Endothelial cell of umbilical vein (primary cell): ENCODE results near the gene HTT. TPM values are rescaled to one million over a fixed set of nuclear protein-coding genes. Genes with fewer than 3 reads are reported as not detected.

Experiments used
- BruUV-seq: library from RNA; stranded (reverse); fragments of 400-500 nt; replicated peaks from 2 replicates; lab custom pipeline; 2021; lab: Mats Ljungman, UMichigan
- CTCF ChIA-PET: fragments of 300-600, 350-600 bp; sonication (Branson Sonifier 250); formaldehyde crosslinking; loops from one replicate; lab custom pipeline; 2021; ENCODE audit warnings: antibody characterized with exemption, inconsistent platforms; lab: Charles Lee
- POLR2A ChIA-PET: fragments of 300-600, 350-600 bp; sonication (Branson Sonifier 250); formaldehyde crosslinking; loops from one replicate; lab custom pipeline; 2021; ENCODE audit warnings: antibody characterized with exemption, inconsistent platforms; lab: Charles Lee
- DNase-seq: peaks from one replicate; pipeline ENCODE4 v3.0.0-alpha.2; 2011; ENCODE audit warnings: low read depth, low spot score
- FAIRE-seq: peaks from 2 replicates; lab custom pipeline; 2011; peaks lifted over from hg19 to GRCh38; lab: Jason Lieb, UNC
- H2AFZ ChIP-seq: 2 replicates; pipeline ENCODE4 v1.6.0; 2012; ENCODE audit warnings: low read depth, low read length, control low read depth, inconsistent platforms
- H3K27ac ChIP-seq: 2 replicates; pipeline ENCODE4 v1.5.1; 2011; ENCODE audit warnings: low read depth, mild to moderate bottlenecking, control low read depth, low read length, moderate library complexity; ENCODE audit not compliant: insufficient read depth
- H3K27me3 ChIP-seq, 2 experiments: 2 replicates each; pipeline versions ENCODE4 v1.6.0 to v1.6.1; 2011; ENCODE audit warnings: low read length in 2 of 2, mixed read lengths in 1 of 2; ENCODE audit not compliant: control insufficient read depth in 2 of 2, insufficient read depth in 2 of 2
- H3K36me3 ChIP-seq, 2 experiments: 2 replicates in 1 of 2; 3 replicates in 1 of 2; pipeline ENCODE4 v1.5.1; 2011; ENCODE audit warnings: low read length in 2 of 2, mild to moderate bottlenecking in 1 of 2, moderate library complexity in 1 of 2; ENCODE audit not compliant: control insufficient read depth in 2 of 2, insufficient read depth in 2 of 2; ENCODE audit errors: extremely low read depth in 1 of 2
- H3K4me1 ChIP-seq: 3 replicates; pipeline ENCODE4 v1.5.1; 2011; ENCODE audit warnings: mild to moderate bottlenecking, low read length; ENCODE audit not compliant: control insufficient read depth, insufficient read depth; ENCODE audit errors: extremely low read depth
- H3K4me2 ChIP-seq: 2 replicates; pipeline ENCODE4 v1.6.1; 2011; ENCODE audit warnings: low read length, control low read depth, mixed read lengths; ENCODE audit not compliant: insufficient read depth
- H3K4me3 ChIP-seq, 3 experiments: fragments of 200-600 bp in 1 of 3; sonication (generic), shearing (Covaris generic) in 1 of 3; replicated peaks in 1 of 3; 2 replicates each; pipeline ENCODE4 v1.5.1; 2011 to 2016; ENCODE audit warnings: control low read depth in 3 of 3, low read length in 3 of 3, mild to moderate bottlenecking in 2 of 3, inconsistent platforms in 1 of 3, low read depth in 1 of 3, moderate library complexity in 1 of 3; ENCODE audit not compliant: insufficient read depth in 1 of 3
- H3K79me2 ChIP-seq: 2 replicates; pipeline ENCODE4 v1.6.0; 2012; ENCODE audit warnings: low read length, inconsistent platforms; ENCODE audit not compliant: control insufficient read depth, insufficient read depth
- H3K9ac ChIP-seq: replicated peaks from 2 replicates; pipeline ENCODE3; 2011; ENCODE audit warnings: low read length, control low read depth; ENCODE audit not compliant: insufficient read depth; ENCODE audit errors: extremely low read depth
- H3K9me1 ChIP-seq: replicated peaks from 3 replicates; pipeline ENCODE4 v1.6.0; 2011; ENCODE audit warnings: mild to moderate bottlenecking, low read length; ENCODE audit not compliant: control insufficient read depth, insufficient read depth; ENCODE audit errors: extremely low read depth
- H3K9me3 ChIP-seq: replicated peaks from 2 replicates; pipeline ENCODE4 v1.5.1; 2012; ENCODE audit warnings: low read length, inconsistent platforms; ENCODE audit not compliant: control insufficient read depth, insufficient read depth
- H4K20me1 ChIP-seq: replicated peaks from 2 replicates; pipeline ENCODE3; 2011; ENCODE audit warnings: mild to moderate bottlenecking, low read length; ENCODE audit not compliant: control insufficient read depth, insufficient read depth; ENCODE audit errors: extremely low read depth
- EZH2 ChIP-seq: IDR thresholded peaks from 2 replicates; pipeline ENCODE4 v1.6.1; 2012; ENCODE audit warnings: borderline replicate concordance, low read depth, mild to moderate bottlenecking, moderate library complexity, low read length, inconsistent platforms; ENCODE audit not compliant: severe bottlenecking
- FOS ChIP-seq: IDR thresholded peaks from 2 replicates; pipeline ENCODE4 v1.6.1; 2011; ENCODE audit warnings: mild to moderate bottlenecking, low read length, moderate library complexity, borderline replicate concordance; ENCODE audit not compliant: insufficient read depth
- GATA2 ChIP-seq: IDR thresholded peaks from 2 replicates; pipeline ENCODE4 v1.7.0; 2011; ENCODE audit warnings: low read depth, mild to moderate bottlenecking, moderate library complexity, mixed read lengths, low read length; ENCODE audit not compliant: insufficient read length, insufficient read depth
- JUN ChIP-seq: IDR thresholded peaks from 2 replicates; pipeline ENCODE4 v1.6.1; 2011; ENCODE audit warnings: borderline replicate concordance, low read depth; ENCODE audit not compliant: insufficient read length, insufficient read depth
- MYC ChIP-seq: IDR thresholded peaks from one replicate; pipeline ENCODE4 v1.6.1; 2011; ENCODE audit warnings: mild to moderate bottlenecking, low read depth, low read length
- POLR2A ChIP-seq: IDR thresholded peaks from 2 replicates; pipeline ENCODE4 v1.6.1; 2012; ENCODE audit warnings: low read depth, mild to moderate bottlenecking, control low read depth, low read length
- POLR2AphosphoS5 ChIP-seq: IDR thresholded peaks from 2 replicates; pipeline ENCODE4 v1.6.1; 2012; ENCODE audit warnings: low read depth, mild to moderate bottlenecking, control low read depth, low read length, moderate library complexity; ENCODE audit not compliant: insufficient read depth
- dilution Hi-C: fragments of 300-500 bp; cut with MboI; formaldehyde crosslinking; loops from one replicate; pipeline ENCODE4 v1.15.0; 2019; ENCODE audit warnings: low sequenced_read_pairs; ENCODE audit not compliant: extremely low pct_ligation_motif_present
- intact Hi-C: fragments of 100-400 bp; cut with micrococcal nuclease; formaldehyde crosslinking; loops from one replicate; pipeline ENCODE4 v1.10.0; 2022
- polyA plus RNA-seq, 4 experiments: library from polyadenylated mRNA; depleted of rRNA in 3 of 4; stranded (reverse) in 3 of 4; unstranded in 1 of 4; fragments of >200 nt; gene quantifications; 2 replicates each; pipeline versions ENCODE4 v1.2.1 to v1.2.3, GENCODE V29; 2011 to 2012; ENCODE audit warnings: missing spikeins in 1 of 4
- total RNA-seq: library from RNA; stranded (reverse); gene quantifications from 2 replicates; pipeline ENCODE4 v1.2.3, GENCODE V29; 2021
- TF ChIP-seq, protein P1 (sequence below): IDR thresholded peaks from 2 replicates; pipeline ENCODE4 v1.6.1; 2011; ENCODE audit not compliant: insufficient read depth, insufficient read length
- TF ChIP-seq, protein P2 (sequence below), 2 donors: IDR thresholded peaks; 1 replicate in 1 of 2; 2 replicates in 1 of 2; pipeline ENCODE4 v1.5.1; 2011; ENCODE audit warnings: low read length in 2 of 2, mild to moderate bottlenecking in 2 of 2, moderate library complexity in 2 of 2, control low read depth in 1 of 2, inconsistent platforms in 1 of 2, low read depth in 1 of 2; ENCODE audit not compliant: insufficient read depth in 1 of 2; ENCODE audit errors: extremely low read depth in 1 of 2

HTT gene
- total and polyA plus RNA-seq, 2 donors (not counting 3 experiments of a cell fraction or from before 2014, with no cell fraction given) = 15.7 to 61.2 TPM

- Histone ChIP-seq H3K9me3 (no peaks in the 10 kb centered on the region), H3K4me1 (no peaks in the 10 kb centered on the region), H3K4me2 (no peak overlapping the region), H3K27ac (no peak overlapping the region), H3K9me1 (no peaks in the 10 kb centered on the region), H2AFZ (no peak overlapping the region), H3K79me2 (no peaks in the 10 kb centered on the region), H3K9ac (no peak overlapping the region), H3K4me3 (no peak overlapping the region), H4K20me1 (no peaks in the 10 kb centered on the region), H3K27me3 (no peaks in the 10 kb centered on the region), H3K36me3 (peaks cover 5 to 62% of the 10 kb centered on the region in 2 experiments)
- DNase-seq (no peak), FAIRE-seq (no peak)
- ChIA-PET CTCF (no interaction called here), POLR2A (no interaction called here)
- intact Hi-C loops (no loop called here), dilution Hi-C loops (no loop called here)
- TF ChIP-seq GATA2 (no peak), FOS (no peak), MYC (no peak), EZH2 (no peak), POLR2AphosphoS5 (no peak), POLR2A (no peak), JUN (no peak)
- TF ChIP-seq, protein P1, sequence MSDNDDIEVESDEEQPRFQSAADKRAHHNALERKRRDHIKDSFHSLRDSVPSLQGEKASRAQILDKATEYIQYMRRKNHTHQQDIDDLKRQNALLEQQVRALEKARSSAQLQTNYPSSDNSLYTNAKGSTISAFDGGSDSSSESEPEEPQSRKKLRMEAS = no peak
- TF ChIP-seq, protein P2, sequence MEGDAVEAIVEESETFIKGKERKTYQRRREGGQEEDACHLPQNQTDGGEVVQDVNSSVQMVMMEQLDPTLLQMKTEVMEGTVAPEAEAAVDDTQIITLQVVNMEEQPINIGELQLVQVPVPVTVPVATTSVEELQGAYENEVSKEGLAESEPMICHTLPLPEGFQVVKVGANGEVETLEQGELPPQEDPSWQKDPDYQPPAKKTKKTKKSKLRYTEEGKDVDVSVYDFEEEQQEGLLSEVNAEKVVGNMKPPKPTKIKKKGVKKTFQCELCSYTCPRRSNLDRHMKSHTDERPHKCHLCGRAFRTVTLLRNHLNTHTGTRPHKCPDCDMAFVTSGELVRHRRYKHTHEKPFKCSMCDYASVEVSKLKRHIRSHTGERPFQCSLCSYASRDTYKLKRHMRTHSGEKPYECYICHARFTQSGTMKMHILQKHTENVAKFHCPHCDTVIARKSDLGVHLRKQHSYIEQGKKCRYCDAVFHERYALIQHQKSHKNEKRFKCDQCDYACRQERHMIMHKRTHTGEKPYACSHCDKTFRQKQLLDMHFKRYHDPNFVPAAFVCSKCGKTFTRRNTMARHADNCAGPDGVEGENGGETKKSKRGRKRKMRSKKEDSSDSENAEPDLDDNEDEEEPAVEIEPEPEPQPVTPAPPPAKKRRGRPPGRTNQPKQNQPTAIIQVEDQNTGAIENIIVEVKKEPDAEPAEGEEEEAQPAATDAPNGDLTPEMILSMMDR (IDR thresholded peaks at IDR 0.05; ENCODE audit: extremely low read depth in 1 of 2, insufficient read depth in 1 of 2, low read depth in 1 of 2, low read length in 2 of 2) = no peak
- no TSS peak for BruUV-seq
Measured at GRCh38 chr4:3226944-3227343, 152.5 kb downstream of the HTT start.
